Activated CD4-positive, alpha-beta memory T cell treated with anti-CD3 and anti-CD28 coated beads for 36 hours (primary cell): ENCODE measurements around the gene SLC5A6. TPM values are rescaled to one million over a fixed set of nuclear protein-coding genes. Genes with fewer than 3 reads are reported as not detected.

Experiments used
- CTCF ChIA-PET: fragments of 350-600 bp; sonication (Branson Sonifier 250); formaldehyde crosslinking; loops from one replicate; lab custom pipeline; 2021; ENCODE audit warnings: antibody characterized with exemption, inconsistent platforms; lab: Charles Lee
- POLR2A ChIA-PET: fragments of 350-600 bp; sonication (Branson Sonifier 250); formaldehyde crosslinking; loops from one replicate; lab custom pipeline; 2021; ENCODE audit warnings: antibody characterized with exemption; lab: Charles Lee
- DNase-seq: peaks from one replicate; pipeline ENCODE4 v3.0.0-alpha.2; 2020
- H3K27ac Mint-ChIP-seq: one replicate; pipeline ENCODE4 v1.8.0; 2021; ENCODE audit warnings: mixed read lengths
- H3K27me3 Mint-ChIP-seq: one replicate; pipeline ENCODE4 v1.8.0; 2021; ENCODE audit warnings: mixed read lengths
- H3K36me3 Mint-ChIP-seq: one replicate; pipeline ENCODE4 v1.8.0; 2021; ENCODE audit warnings: mixed read lengths
- H3K4me1 Mint-ChIP-seq: one replicate; pipeline ENCODE4 v1.8.0; 2021; ENCODE audit warnings: low read depth, mixed read lengths
- H3K4me3 Mint-ChIP-seq: one replicate; pipeline ENCODE4 v1.8.0; 2021; ENCODE audit warnings: mild to moderate bottlenecking, mixed read lengths
- H3K9me3 Mint-ChIP-seq: one replicate; pipeline ENCODE4 v1.8.0; 2021; ENCODE audit warnings: mixed read lengths
- intact Hi-C: fragments of 100-400 bp; cut with micrococcal nuclease; formaldehyde crosslinking; loops from one replicate; pipeline ENCODE4 v1.15.1; 2023
- total RNA-seq, 2 experiments: library from RNA; stranded (reverse); gene quantifications; one replicate each; pipeline ENCODE4 v1.2.3, GENCODE V29; 2021

Gene SLC5A6
- total RNA-seq, 2 experiments from 2014 or later, result 29.2 to 30.2 TPM

DNA sequence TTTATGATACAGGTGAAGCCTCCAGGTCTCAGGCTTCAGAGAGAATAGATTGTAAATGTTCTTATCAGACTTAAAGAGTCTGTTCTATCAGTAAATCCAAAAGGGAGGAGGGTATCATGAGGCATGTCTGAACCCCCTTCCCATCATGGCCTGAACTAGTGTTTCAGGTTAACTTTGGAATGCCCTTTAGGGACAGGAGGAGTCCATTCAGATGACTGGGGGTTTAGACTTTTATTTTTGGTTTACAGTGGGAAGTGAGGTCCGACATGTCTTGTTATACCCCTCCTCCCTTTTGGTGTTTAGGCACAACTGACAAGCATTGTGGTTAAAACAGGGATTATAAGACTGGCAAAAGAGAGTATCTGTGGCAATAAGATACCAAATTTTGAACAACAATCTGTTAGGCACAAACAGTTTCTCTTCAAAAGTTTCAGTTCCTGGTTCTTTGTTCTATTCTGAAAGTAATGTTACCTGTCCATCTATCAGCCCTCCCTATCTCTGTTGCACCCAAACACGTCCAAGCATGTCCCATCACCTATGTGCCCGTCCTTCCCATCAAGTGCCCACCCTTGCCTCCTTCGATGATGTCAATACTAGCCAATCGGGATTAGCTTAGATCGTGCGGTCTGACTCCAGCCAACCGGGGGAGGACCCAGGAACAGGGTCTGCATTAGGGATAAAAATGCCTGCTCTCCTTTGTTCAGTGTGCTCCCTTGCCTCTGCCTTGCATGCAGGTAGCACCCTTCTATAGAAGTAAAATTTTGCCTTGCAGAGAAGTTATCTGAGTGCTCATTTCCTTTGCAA is 46.9 kb downstream of the SLC5A6 start:
- Mint-ChIP-seq H3K27ac (no peak overlapping the region), H3K4me3 (no peak overlapping the region), H3K36me3 (no peaks in the 10 kb centered on the region), H3K4me1 (peaks cover 2% of the 10 kb centered on the region), H3K9me3 (no peaks in the 10 kb centered on the region), H3K27me3 (no peaks in the 10 kb centered on the region)
- no peak for DNase-seq
- POLR2A ChIA-PET, result interaction anchor here (0.6 kb wide), 1 partner anchor 41 kb away, joined by 3 read pairs; no protein-coding TSS in a partner anchor
- intact Hi-C loops, result no loop called here
- CTCF ChIA-PET, result interaction anchor here (0.9 to 2.1 kb wide), 2 partner anchors 10 to 19 kb away, joined by 3 to 10 read pairs; no protein-coding TSS in a partner anchor

DNA sequence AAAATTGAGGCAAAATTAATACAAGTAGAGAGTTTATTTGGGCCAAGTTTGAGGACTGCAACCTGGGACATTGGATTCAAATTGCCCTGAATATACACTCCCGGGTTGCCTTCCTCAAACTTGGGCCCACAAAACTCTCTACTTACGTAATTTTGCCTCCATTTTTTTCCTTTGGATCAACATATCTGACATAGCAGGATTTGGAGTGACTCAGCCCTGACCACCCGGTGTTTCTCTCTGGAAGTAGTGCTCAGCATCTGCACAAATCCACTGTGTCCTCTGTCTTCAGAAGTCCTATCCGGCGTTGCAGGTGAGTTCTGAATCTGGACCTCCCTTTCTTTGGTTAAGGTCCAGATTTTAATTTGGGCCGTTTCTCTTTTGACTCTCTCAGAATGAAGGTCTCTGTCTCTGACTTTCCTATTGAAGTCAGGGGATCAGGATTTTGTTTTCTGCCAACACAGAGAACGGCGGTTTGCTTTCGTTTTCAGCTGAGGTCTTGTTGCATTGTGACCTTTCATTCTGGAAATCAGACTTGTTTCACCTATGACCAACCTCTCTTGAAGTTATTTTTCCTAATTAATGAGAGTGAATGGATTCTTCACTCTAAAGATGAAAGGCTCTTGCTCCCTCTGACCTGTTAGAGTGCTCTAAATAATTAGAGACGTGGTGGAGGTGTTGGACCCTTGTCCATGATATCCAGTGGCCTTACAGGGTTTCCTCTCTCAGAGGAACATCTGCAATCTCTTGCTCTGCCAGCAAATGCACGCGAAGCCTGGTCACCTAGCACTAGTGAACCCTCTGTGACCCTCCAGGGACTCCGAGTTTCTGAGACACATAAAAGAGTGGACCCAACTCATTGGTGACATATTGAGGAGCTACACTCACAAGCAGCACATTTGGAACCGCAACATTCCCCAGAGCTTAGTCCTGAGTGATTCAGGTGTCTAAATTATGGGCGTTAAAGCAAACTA is 49.6 kb downstream of the SLC5A6 start:
- H3K4me3 Mint-ChIP-seq, result no peak overlapping the region
- no peaks in the 10 kb centered on the region for H3K27me3 Mint-ChIP-seq
- no peaks in the 10 kb centered on the region for H3K9me3 Mint-ChIP-seq
- no peak for DNase-seq
- CTCF ChIA-PET, result interaction anchor here (1.6 to 2.0 kb wide), 2 partner anchors 8 to 117 kb away, joined by 3 to 9 read pairs; no protein-coding TSS in a partner anchor
- POLR2A ChIA-PET, result no interaction called here
- intact Hi-C loops, result no loop called here
- no peaks in the 10 kb centered on the region for H3K4me1 Mint-ChIP-seq
- no peak overlapping the region for H3K27ac Mint-ChIP-seq
- no peaks in the 10 kb centered on the region for H3K36me3 Mint-ChIP-seq

DNA sequence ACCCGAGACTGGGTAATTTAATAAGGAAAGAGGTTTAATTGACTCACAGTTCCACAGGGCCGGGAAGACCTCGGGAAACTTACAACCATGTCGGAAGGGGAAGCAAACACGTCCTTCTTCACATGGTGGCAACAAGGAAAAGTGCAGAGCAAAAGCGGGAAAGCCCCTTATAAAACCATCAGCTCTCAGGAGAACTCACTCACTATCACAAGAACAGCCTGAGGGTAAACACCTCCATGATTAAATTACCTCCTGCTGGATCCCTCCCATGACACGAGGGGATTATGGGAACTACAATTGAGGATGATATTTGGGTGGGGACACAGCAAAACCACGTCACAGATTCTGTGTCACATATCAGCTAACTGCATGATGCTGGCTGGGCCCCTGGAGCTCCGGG is 51.9 kb downstream of the SLC5A6 start:
- no peak for DNase-seq
- intact Hi-C loops, result no loop called here
- POLR2A ChIA-PET, result no interaction called here
- H3K27ac Mint-ChIP-seq, result no peak overlapping the region
- H3K27me3 Mint-ChIP-seq, result no peaks in the 10 kb centered on the region
- H3K36me3 Mint-ChIP-seq, result no peaks in the 10 kb centered on the region
- no peak overlapping the region for H3K4me3 Mint-ChIP-seq
- no peaks in the 10 kb centered on the region for H3K4me1 Mint-ChIP-seq
- H3K9me3 Mint-ChIP-seq, result no peaks in the 10 kb centered on the region
- CTCF ChIA-PET, result interaction anchor here (2.0 kb wide), 1 partner anchor 10 kb away, joined by 9 read pairs; no protein-coding TSS in a partner anchor

DNA sequence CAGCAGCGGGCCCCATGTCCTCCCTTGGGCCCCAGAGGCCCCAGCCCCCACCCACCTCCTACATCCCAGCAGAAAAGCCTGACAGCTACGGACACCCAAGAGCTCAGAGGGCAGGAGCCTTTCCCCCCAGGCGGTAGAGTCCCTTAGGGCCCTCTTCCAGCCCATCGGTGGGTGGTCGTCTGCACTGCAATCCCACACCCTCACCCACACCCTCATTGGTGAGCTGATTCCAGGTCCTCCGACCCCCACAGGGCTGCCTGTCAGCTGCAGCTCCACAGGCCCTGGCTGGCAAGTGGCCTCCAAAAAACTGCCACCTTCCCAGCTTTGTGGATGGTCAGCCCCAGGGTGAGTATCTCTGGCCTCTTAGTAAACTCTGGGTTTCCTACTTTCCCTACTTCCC is 52.8 kb downstream of the SLC5A6 start:
- intact Hi-C loops, result no loop called here
- POLR2A ChIA-PET, result no interaction called here
- Mint-ChIP-seq H3K36me3 (no peaks in the 10 kb centered on the region), H3K4me1 (no peaks in the 10 kb centered on the region), H3K27me3 (no peaks in the 10 kb centered on the region), H3K27ac (no peak overlapping the region), H3K9me3 (no peaks in the 10 kb centered on the region), H3K4me3 (no peak overlapping the region)
- CTCF ChIA-PET, result interaction anchor here (1.4 to 1.5 kb wide), 2 partner anchors 11 to 78 kb away, joined by 5 to 6 read pairs; no protein-coding TSS in a partner anchor
- DNase-seq, result no peak

DNA sequence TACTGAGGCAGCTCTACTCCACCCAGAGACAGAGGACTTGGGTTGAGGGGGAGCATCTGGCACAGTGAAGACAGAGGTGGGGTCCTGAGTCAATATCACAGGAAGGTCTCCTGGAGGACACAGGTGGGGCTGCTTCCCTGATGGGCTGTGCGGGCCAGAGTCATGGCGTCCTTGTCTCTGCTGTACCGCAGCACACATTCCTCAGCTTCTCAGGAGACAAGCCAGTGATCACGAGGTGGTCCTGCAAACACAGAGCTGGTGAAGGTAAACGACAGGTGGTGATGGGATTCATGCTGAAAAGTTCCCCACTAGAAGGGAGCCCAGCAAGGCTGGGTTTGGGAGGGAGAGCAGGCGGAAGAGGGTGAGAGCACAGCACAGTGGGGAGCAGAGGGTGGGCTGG is 53.6 kb downstream of the SLC5A6 start:
- ChIA-PET POLR2A (no interaction called here), CTCF (interaction anchor here (0.9 to 1.5 kb wide), 3 partner anchors 12 to 121 kb away, joined by 3 to 6 read pairs (median 5); no protein-coding TSS in a partner anchor)
- H3K4me3 Mint-ChIP-seq, result no peak overlapping the region
- H3K4me1 Mint-ChIP-seq, result no peaks in the 10 kb centered on the region
- H3K9me3 Mint-ChIP-seq, result no peaks in the 10 kb centered on the region
- no peaks in the 10 kb centered on the region for H3K27me3 Mint-ChIP-seq
- no peak overlapping the region for H3K27ac Mint-ChIP-seq
- H3K36me3 Mint-ChIP-seq, result no peaks in the 10 kb centered on the region
- no peak for DNase-seq
- intact Hi-C loops, result no loop called here

DNA sequence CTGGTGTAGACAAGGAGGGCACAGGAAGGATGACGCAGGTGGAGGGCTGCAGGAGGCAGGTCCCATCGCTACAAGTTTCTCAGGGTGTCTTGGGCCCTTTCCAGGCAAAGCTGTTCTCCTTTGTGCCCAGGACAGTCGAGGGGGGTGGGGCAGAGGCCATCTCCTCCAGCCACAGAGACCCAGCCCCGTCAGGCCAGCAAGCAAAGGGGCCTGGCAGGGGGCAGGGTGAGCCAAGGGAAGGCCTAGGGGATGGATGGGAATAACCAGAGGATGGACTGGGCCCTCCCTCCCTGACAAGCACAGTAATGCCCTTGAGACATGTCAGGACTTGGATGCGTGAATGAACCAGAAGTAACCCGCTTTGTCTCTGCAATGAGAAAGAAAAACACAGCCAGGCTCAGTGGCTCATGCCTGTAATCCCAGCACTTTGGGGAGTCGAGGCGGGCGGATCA is 57.0 kb downstream of the SLC5A6 start:
- Mint-ChIP-seq H3K4me3 (no peak overlapping the region), H3K4me1 (no peaks in the 10 kb centered on the region), H3K9me3 (no peaks in the 10 kb centered on the region), H3K27ac (no peak overlapping the region), H3K36me3 (no peaks in the 10 kb centered on the region), H3K27me3 (no peaks in the 10 kb centered on the region)
- intact Hi-C loops, result no loop called here
- ChIA-PET CTCF (no interaction called here), POLR2A (no interaction called here)
- no peak for DNase-seq

DNA sequence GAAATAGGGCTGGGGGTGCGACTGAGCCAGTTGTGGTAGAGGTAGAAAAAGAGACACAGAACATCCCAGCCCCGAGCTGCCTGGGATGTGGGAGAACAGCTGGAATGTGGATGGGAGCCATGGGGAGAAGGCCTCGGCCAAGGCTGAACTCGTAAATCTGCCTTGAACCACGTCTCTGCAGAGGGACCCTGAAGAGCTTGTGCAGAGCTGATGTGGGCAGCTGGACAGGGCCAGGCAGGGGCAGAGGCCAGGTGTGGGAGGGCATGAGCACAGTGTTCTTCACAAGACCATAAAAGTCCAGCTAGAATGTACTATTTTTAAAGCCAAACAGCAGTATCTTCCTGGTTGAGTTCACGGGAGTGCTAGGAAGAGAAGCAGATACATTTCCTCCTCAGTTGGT is 57.6 kb downstream of the SLC5A6 start:
- POLR2A ChIA-PET, result no interaction called here
- CTCF ChIA-PET, result no interaction called here
- Mint-ChIP-seq H3K9me3 (no peaks in the 10 kb centered on the region), H3K27me3 (no peaks in the 10 kb centered on the region), H3K4me1 (no peaks in the 10 kb centered on the region), H3K4me3 (no peak overlapping the region), H3K36me3 (no peaks in the 10 kb centered on the region), H3K27ac (no peak overlapping the region)
- intact Hi-C loops, result no loop called here
- DNase-seq, result no peak

DNA sequence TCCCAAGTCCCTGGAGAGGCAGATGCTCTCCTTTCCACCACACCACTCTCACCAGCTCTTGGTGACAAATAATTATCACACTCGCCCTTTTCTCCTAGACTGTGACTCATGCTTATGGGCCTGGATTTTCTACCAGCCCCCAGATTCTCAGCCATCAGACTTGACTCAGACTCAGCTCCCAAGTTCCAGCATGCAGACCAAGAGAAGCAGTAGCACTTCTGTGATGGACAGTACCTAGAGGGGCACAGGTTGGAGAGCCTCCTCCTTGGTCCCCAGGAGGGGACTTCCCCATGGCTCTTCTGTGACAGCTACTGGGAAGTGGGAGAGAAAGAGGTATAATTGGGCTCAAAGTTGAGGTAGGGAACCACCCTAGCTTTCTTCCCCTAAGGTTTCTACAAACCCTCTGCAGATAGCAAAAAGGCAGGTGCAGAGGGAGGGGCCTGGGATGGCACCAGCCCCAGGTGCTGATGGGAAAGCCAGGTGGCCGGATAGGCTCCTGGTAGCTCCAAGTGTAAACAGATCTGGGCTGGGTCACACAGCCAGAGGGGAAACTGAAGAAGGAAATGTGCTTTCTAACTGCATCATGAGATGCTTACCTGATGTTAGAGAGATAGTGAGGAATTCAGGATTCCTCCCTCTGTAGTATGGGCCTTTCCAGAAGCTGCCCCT is 59.1 kb downstream of the SLC5A6 start:
- intact Hi-C loops, result no loop called here
- CTCF ChIA-PET, result interaction anchor here (0.7 to 1.9 kb wide), 2 partner anchors 17 to 23 kb away, joined by 3 to 6 read pairs; no protein-coding TSS in a partner anchor

DNA sequence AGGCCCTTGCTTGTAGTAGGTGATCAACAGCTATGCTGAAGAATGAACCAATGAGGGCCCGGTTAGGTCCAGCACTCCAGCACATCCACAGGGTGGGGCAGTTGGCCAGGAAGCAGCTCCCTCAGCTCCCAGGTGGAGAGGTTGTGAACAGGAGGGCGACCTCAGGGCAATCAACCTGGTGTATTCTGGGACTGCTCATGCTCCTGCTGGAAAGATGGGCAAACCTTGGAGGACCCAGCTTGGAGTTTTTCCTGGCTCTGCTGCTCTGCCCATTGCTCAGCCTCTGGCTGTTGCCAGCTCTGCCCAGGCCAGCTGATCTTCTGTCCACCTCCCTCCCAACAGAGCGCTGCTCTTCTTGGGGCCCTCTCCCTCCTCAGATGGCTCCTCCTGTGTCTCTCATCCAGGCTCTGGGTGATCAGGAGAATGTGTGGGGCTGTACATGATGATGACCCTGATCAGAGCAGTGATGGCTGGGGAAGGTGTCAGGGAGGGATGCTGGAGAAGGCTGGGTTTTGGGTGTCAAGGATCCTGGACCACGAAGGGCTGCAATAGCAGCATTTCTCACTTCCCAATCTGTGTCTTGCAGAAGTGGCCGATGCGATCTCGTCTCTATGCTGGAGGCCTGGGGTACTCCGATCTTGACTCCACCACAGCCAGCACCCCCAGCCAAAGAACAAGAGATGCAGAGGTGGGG is 59.8 kb downstream of the SLC5A6 start:
- Mint-ChIP-seq H3K4me3 (no peak overlapping the region), H3K27me3 (peaks cover 3% of the 10 kb centered on the region), H3K36me3 (no peaks in the 10 kb centered on the region), H3K4me1 (no peaks in the 10 kb centered on the region), H3K27ac (no peak overlapping the region), H3K9me3 (no peaks in the 10 kb centered on the region)
- intact Hi-C loops, result no loop called here
- ChIA-PET CTCF (interaction anchor here (0.7 to 1.9 kb wide), 3 partner anchors 18 to 128 kb away, joined by 3 to 6 read pairs (median 5); no protein-coding TSS in a partner anchor), POLR2A (no interaction called here)
- no peak for DNase-seq

More for the DNA sequence above, 59.1 kb downstream of the SLC5A6 start:
- POLR2A ChIA-PET, result no interaction called here
- no peak overlapping the region for H3K27ac Mint-ChIP-seq
- no peak for DNase-seq
- peaks cover 2% of the 10 kb centered on the region for H3K27me3 Mint-ChIP-seq
- H3K4me3 Mint-ChIP-seq, result no peak overlapping the region
- H3K36me3 Mint-ChIP-seq, result no peaks in the 10 kb centered on the region
- H3K4me1 Mint-ChIP-seq, result no peaks in the 10 kb centered on the region
- H3K9me3 Mint-ChIP-seq, result no peaks in the 10 kb centered on the region

DNA sequence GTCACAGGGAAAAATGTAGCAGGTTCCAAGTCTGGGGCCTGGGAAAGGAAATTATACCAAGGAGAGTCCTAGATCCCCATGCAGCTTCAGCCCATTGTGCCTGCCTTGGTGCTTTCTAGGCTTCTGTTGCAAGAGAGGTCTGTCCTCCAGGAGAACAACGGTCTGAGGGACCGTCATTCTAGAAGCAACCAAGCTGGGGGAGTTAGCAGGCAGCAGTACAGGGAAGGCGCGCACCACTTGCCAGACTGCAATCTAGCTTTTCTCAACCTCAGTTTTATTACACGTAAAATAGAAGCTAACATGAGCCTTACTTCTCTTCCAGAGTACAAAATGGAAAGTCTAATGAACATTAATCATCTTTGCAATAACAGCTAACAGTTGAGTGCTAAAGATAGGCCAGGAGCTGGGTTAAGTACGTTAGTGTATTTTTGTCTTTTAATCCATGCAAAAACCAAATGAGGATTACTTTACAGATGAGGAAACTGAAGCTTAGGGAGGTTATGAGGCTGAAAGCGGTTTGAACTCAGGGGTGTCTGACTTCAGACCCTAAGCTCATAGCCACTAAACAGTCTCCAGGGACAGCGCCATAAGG is 61.3 kb downstream of the SLC5A6 start:
- peaks cover 3% of the 10 kb centered on the region for H3K27me3 Mint-ChIP-seq
- no peak overlapping the region for H3K27ac Mint-ChIP-seq
- no peak overlapping the region for H3K4me3 Mint-ChIP-seq
- ChIA-PET CTCF (no interaction called here), POLR2A (no interaction called here)
- H3K36me3 Mint-ChIP-seq, result no peaks in the 10 kb centered on the region
- no peak for DNase-seq
- no peaks in the 10 kb centered on the region for H3K4me1 Mint-ChIP-seq
- intact Hi-C loops, result no loop called here
- H3K9me3 Mint-ChIP-seq, result no peaks in the 10 kb centered on the region
